BE2C (cell line): ENCODE data around the gene PLEKHG4.

ENCODE experiments used
- DNase-seq: peaks from one replicate; pipeline ENCODE4 v3.0.0-alpha.2; 2020
- H3K27me3 ChIP-seq: fragments of 250-450 bp; sonication (Bioruptor Pico); 2 replicates; pipeline ENCODE4 v1.5.1; 2020; ENCODE audit warnings: mild to moderate bottlenecking
- H3K36me3 ChIP-seq: fragments of 250-450 bp; sonication (Bioruptor Pico); 2 replicates; pipeline ENCODE4 v1.5.1; 2020; ENCODE audit warnings: mild to moderate bottlenecking
- H3K4me1 ChIP-seq: fragments of 250-450 bp; sonication (Bioruptor Pico); 2 replicates; pipeline ENCODE4 v1.5.1; 2020
- H3K4me3 ChIP-seq: 2 replicates; pipeline ENCODE4 v1.5.1; 2011; ENCODE audit warnings: low read depth, low read length
- H3K9me3 ChIP-seq: fragments of 250-450 bp; sonication (Bioruptor Pico); 2 replicates; pipeline ENCODE4 v1.5.1; 2020
- TF ChIP-seq, protein P1 (sequence below): IDR thresholded peaks from 2 replicates; pipeline ENCODE4 v1.5.1; 2012; ENCODE audit warnings: mild to moderate bottlenecking, low read depth, low read length

PLEKHG4 gene

DNA sequence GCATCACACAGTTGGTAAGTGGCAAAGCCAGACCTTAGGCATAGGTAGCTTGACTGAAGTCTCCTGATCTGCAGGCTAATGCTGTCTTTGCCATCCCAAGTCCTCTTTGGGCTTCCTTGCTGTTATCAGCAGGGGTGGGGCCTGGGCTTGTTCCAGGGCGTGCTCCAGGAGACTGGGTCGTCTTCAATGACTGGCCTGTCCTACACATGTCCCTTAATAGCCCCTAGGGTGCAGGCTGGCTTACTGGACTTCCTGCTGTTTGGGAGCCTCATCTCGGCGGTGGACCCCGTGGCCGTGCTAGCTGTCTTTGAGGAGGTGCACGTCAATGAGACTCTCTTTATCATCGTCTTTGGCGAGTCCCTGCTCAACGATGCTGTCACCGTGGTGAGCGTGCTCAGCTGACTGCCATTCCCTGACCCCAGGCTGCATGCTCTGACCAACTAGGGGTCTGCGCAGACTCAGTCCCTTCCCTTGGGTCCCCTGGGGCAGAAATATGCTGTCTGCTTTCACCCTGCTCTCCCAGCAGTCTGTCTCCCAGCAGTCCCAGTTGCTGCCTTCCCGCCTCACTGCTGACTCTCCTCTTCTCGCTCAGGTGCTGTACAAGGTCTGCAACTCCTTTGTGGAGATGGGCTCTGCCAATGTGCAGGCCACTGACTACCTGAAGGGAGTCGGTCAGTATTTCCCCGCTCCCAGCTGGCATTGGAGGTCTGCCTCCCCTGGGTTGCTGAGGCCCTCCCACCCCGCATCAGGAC lies 24.4 kb upstream of the PLEKHG4 start:
- H3K4me1 ChIP-seq, result peaks cover 2% of the 10 kb centered on the region; the same call in 1 of the 2 replicates
- no peak overlapping the region for H3K4me3 ChIP-seq
- peaks cover under 1% of the 10 kb centered on the region for H3K27me3 ChIP-seq
- TF ChIP-seq, protein P1, sequence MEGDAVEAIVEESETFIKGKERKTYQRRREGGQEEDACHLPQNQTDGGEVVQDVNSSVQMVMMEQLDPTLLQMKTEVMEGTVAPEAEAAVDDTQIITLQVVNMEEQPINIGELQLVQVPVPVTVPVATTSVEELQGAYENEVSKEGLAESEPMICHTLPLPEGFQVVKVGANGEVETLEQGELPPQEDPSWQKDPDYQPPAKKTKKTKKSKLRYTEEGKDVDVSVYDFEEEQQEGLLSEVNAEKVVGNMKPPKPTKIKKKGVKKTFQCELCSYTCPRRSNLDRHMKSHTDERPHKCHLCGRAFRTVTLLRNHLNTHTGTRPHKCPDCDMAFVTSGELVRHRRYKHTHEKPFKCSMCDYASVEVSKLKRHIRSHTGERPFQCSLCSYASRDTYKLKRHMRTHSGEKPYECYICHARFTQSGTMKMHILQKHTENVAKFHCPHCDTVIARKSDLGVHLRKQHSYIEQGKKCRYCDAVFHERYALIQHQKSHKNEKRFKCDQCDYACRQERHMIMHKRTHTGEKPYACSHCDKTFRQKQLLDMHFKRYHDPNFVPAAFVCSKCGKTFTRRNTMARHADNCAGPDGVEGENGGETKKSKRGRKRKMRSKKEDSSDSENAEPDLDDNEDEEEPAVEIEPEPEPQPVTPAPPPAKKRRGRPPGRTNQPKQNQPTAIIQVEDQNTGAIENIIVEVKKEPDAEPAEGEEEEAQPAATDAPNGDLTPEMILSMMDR, result no peak
- H3K9me3 ChIP-seq, result no peaks in the 10 kb centered on the region
- DNase-seq, result no peak
- H3K36me3 ChIP-seq, result no peaks in the 10 kb centered on the region

DNA sequence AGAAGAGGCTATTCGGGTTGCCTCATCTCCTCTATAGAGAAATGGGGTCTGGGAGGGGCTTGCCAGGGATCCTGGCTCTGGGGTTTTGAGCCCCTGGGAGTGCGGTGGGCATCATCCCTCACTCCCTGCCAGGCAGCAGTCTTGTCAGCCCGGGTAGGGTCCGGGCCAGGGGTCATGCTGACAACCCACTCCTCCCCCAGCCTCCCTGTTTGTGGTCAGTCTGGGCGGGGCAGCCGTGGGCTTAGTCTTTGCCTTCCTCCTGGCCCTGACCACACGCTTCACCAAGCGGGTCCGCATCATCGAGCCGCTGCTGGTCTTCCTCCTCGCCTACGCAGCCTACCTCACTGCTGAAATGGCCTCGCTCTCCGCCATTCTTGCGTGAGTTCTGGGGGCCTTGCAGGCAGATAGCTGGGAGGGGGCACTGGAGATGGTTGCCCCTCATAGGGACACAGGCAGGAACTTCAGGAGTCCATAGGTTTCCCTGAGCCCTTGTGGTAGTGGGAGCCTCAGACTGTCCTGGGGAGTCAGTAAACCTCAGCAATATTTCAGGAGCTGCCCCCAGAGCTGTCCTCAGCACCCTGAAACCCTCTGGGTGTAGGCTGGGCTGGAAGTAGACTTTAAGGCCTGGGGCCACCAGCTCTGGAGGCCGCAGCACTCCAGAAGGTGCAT lies 23.6 kb upstream of the PLEKHG4 start:
- Histone ChIP-seq H3K9me3 (no peaks in the 10 kb centered on the region), H3K27me3 (no peaks in the 10 kb centered on the region), H3K4me3 (no peak overlapping the region), H3K36me3 (no peaks in the 10 kb centered on the region), H3K4me1 (peaks cover 2% of the 10 kb centered on the region; the same call in 1 of the 2 replicates)
- DNase-seq, result no peak
- TF ChIP-seq, protein P1, result no peak

- TF ChIP-seq, protein P1, result no peak
- Histone ChIP-seq H3K27me3 (no peaks in the 10 kb centered on the region), H3K4me3 (no peak overlapping the region), H3K4me1 (peaks cover 2% of the 10 kb centered on the region; the same call in 1 of the 2 replicates), H3K36me3 (no peaks in the 10 kb centered on the region), H3K9me3 (no peaks in the 10 kb centered on the region)
- DNase-seq, result no peak
Measured at GRCh38 chr16:67256701-67257230, 22.6 kb upstream of the PLEKHG4 start.

GRCh38 chr16:67257486-67258160 lies 21.7 kb upstream of the PLEKHG4 start:
- no peaks in the 10 kb centered on the region for H3K27me3 ChIP-seq
- no peak for DNase-seq
- H3K36me3 ChIP-seq, result no peaks in the 10 kb centered on the region
- peaks cover 2% of the 10 kb centered on the region; the same call in 1 of the 2 replicates for H3K4me1 ChIP-seq
- TF ChIP-seq, protein P1, result no peak
- H3K9me3 ChIP-seq, result no peaks in the 10 kb centered on the region
- H3K4me3 ChIP-seq, result no peak overlapping the region

DNA sequence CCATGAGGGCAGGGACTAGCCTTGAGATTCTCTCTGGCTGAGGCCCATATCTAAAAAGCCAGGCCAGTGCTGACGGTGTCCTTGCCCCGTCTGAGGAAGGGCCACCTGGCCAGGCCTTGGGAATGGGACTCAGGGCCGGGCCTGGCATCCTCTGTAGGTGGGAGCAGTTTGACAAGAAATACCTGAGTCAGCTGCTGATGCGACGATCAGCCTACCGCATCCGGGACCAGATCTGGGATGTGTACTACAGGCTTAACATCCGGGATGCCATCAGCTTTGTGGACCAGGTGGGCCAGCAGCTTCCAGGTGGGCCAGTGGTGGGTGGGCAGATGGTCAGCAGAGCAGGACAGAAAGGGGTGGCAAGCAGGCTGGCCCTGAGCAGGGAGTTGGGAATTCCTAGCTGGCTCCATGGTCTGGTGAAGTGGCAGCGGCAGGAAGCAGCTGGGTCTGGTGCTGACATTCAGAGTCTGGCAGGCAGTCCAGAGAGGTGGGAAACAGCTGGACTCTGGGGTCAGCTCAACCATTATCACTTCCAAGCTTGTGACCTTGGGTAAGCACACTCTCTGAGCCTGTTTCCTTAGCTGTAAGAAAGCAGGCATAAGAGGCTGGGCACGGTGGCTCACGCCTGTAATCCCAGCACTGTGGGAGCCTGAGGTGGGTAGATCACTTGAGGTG lies 21.0 kb upstream of the PLEKHG4 start:
- TF ChIP-seq, protein P1, result no peak
- no peak overlapping the region for H3K4me3 ChIP-seq
- H3K4me1 ChIP-seq, result peaks cover 2% of the 10 kb centered on the region; the same call in 1 of the 2 replicates
- DNase-seq, result no peak
- H3K9me3 ChIP-seq, result no peaks in the 10 kb centered on the region
- no peaks in the 10 kb centered on the region for H3K27me3 ChIP-seq
- no peaks in the 10 kb centered on the region for H3K36me3 ChIP-seq
